ENCODE results near the gene TBC1D24. TPM values are rescaled to one million over a fixed set of nuclear protein-coding genes. Genes with fewer than 3 reads are reported as not detected.

TBC1D24 gene
- total RNA-seq, 1 experiment from 2014 or later: 24.6 TPM

DNA sequence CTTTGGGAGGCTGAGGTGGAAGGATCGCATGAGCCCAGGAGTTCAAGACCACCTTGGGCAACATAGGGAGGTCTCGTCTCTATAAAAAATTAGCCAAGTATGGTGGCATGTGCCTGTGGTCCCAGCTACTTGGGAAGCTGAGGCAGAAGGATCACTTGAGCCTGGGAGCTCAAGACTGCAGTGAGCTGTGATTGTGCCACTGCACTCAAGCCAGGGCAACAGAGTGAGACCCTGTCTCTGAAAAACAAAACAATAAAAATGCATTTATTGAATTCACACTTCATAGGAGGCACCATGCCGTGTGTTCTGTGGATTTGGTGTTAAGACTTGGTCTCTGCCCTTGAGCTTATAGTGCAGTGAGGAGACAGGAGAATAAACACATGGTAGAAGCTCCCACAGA, 2.4 kb downstream of the TBC1D24 start:
- Histone ChIP-seq H3K4me2 (ENCODE audit: low read length) (no peak overlapping the region), H3K27me3 (ENCODE audit: insufficient read depth, low read length) (no peaks in the 10 kb centered on the region), H2AFZ (ENCODE audit: low read depth, low read length, poor library complexity, severe bottlenecking) (no peak overlapping the region), H3K9me3 (ENCODE audit: control insufficient read depth in 1 of 2, insufficient read depth in 1 of 2, low read depth in 1 of 2, low read length in 2 of 2) (no peaks in the 10 kb centered on the region), H3K4me1 (ENCODE audit: control insufficient read depth in 1 of 2, insufficient read depth in 2 of 2, low read length in 2 of 2) (peaks cover 12 to 25% of the 10 kb centered on the region in 2 experiments), H3K36me3 (ENCODE audit: control insufficient read depth in 1 of 2, insufficient read depth in 2 of 2, low read length in 2 of 2) (no peaks in the 10 kb centered on the region), H4K20me1 (ENCODE audit: insufficient read depth) (no peaks in the 10 kb centered on the region), H3K4me3 (replicated peaks in 1 of 2; ENCODE audit: low read depth in 1 of 2, low read length in 2 of 2) (no peak overlapping the region), H3K9ac (ENCODE audit: low read length) (no peak overlapping the region), H3K27ac (ENCODE audit: low read depth, low read length) (no peak overlapping the region), H3K79me2 (ENCODE audit: insufficient read depth, low read length) (peaks cover 42% of the 10 kb centered on the region; the same call in 1 of the 2 replicates), H3K9me2 (ENCODE audit: insufficient read depth) (no peaks in the 10 kb centered on the region)
- no peak for TF ChIP-seq TCF7L2 (IDR thresholded peaks at IDR 0.05; ENCODE audit: borderline replicate concordance, extremely low read depth, insufficient read depth, insufficient read length)
- no peak for TF ChIP-seq ELF1 (IDR thresholded peaks at IDR 0.05; ENCODE audit: borderline replicate concordance, low read depth)
- TF ChIP-seq CEBPB (IDR thresholded peaks at IDR 0.05; ENCODE audit: low read depth): no peak
- no peak for TF ChIP-seq EZH2phosphoT487 (IDR thresholded peaks at IDR 0.05; ENCODE audit: borderline replicate concordance)
- no peak for TF ChIP-seq SP1 (IDR thresholded peaks at IDR 0.05; ENCODE audit: low read depth)
- TF ChIP-seq, protein P1, sequence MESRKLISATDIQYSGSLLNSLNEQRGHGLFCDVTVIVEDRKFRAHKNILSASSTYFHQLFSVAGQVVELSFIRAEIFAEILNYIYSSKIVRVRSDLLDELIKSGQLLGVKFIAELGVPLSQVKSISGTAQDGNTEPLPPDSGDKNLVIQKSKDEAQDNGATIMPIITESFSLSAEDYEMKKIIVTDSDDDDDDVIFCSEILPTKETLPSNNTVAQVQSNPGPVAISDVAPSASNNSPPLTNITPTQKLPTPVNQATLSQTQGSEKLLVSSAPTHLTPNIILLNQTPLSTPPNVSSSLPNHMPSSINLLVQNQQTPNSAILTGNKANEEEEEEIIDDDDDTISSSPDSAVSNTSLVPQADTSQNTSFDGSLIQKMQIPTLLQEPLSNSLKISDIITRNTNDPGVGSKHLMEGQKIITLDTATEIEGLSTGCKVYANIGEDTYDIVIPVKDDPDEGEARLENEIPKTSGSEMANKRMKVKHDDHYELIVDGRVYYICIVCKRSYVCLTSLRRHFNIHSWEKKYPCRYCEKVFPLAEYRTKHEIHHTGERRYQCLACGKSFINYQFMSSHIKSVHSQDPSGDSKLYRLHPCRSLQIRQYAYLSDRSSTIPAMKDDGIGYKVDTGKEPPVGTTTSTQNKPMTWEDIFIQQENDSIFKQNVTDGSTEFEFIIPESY (IDR thresholded peaks at IDR 0.05; ENCODE audit: extremely low read depth, insufficient replicate concordance, low read length): no peak
- TF ChIP-seq, protein P2, sequence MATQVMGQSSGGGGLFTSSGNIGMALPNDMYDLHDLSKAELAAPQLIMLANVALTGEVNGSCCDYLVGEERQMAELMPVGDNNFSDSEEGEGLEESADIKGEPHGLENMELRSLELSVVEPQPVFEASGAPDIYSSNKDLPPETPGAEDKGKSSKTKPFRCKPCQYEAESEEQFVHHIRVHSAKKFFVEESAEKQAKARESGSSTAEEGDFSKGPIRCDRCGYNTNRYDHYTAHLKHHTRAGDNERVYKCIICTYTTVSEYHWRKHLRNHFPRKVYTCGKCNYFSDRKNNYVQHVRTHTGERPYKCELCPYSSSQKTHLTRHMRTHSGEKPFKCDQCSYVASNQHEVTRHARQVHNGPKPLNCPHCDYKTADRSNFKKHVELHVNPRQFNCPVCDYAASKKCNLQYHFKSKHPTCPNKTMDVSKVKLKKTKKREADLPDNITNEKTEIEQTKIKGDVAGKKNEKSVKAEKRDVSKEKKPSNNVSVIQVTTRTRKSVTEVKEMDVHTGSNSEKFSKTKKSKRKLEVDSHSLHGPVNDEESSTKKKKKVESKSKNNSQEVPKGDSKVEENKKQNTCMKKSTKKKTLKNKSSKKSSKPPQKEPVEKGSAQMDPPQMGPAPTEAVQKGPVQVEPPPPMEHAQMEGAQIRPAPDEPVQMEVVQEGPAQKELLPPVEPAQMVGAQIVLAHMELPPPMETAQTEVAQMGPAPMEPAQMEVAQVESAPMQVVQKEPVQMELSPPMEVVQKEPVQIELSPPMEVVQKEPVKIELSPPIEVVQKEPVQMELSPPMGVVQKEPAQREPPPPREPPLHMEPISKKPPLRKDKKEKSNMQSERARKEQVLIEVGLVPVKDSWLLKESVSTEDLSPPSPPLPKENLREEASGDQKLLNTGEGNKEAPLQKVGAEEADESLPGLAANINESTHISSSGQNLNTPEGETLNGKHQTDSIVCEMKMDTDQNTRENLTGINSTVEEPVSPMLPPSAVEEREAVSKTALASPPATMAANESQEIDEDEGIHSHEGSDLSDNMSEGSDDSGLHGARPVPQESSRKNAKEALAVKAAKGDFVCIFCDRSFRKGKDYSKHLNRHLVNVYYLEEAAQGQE (IDR thresholded peaks at IDR 0.05; ENCODE audit: low read depth): no peak
- POLR2A ChIA-PET: no interaction called here
- DNase-seq (ENCODE audit: low read depth, low spot score) (no peak), ATAC-seq (no peak)
- intact Hi-C loops (cut with micrococcal nuclease): no loop called here
- BruUV-seq (replicated peaks): no TSS peak
- RAD21 ChIA-PET (ENCODE audit: low non-redundant PET in 1 of 2, low total read pairs in 2 of 2, uncharacterized antibody in 2 of 2, unreplicated experiment in 2 of 2): no interaction called here
- CTCF ChIA-PET: no interaction called here
